ENCODE data around the gene PRPF40B. TPM values are rescaled to one million over a fixed set of nuclear protein-coding genes. Genes with fewer than 3 reads are reported as not detected.

PRPF40B gene
- total and polyA plus RNA-seq, 2 of the 13 experiments (the other 11 are each of a cell fraction or from before 2014, with no cell fraction given) = 5.0 to 7.8 TPM

GRCh38 chr12:49585477-49586459 lies 37.6 kb upstream of the PRPF40B start:
- ATAC-seq (no peak), DNase-seq (ENCODE audit: low spot score) (no peak), FAIRE-seq (no peak)
- H3K4me2 ChIP-seq (ENCODE audit: low read depth, low read length) = no peak overlapping the region
- TF ChIP-seq SETDB1 (CRISPR knock-in tag; IDR thresholded peaks at IDR 0.05; ENCODE audit: borderline replicate concordance) (no peak), MAFK (conservative IDR thresholded peaks at IDR 0.05 in 1 of 2, IDR thresholded peaks at IDR 0.05 in 1 of 2; ENCODE audit: low read length in 2 of 2) (no peak), PHF21A (CRISPR knock-in tag; IDR thresholded peaks at IDR 0.05) (no peak), CCDC6 (CRISPR knock-in tag; IDR thresholded peaks at IDR 0.05) (no peak), TEAD3 (CRISPR knock-in tag; optimal IDR thresholded peaks at IDR 0.05; ENCODE audit: borderline replicate concordance) (no peak), ZNF577 (CRISPR knock-in tag; IDR thresholded peaks at IDR 0.05; ENCODE audit: borderline replicate concordance, low read depth) (no peak), ZNF816 (CRISPR knock-in tag; IDR thresholded peaks at IDR 0.05; ENCODE audit: borderline replicate concordance) (no peak), RARA (CRISPR knock-in tag; IDR thresholded peaks at IDR 0.05) (no peak), SUZ12 (IDR thresholded peaks at IDR 0.05; ENCODE audit: low read depth, low read length) (no peak), IRF2 (CRISPR knock-in tag; IDR thresholded peaks at IDR 0.05) (no peak), SSRP1 (CRISPR knock-in tag; IDR thresholded peaks at IDR 0.05) (no peak), PHB2 (IDR thresholded peaks at IDR 0.05; ENCODE audit: partially characterized antibody) (no peak), TBL1XR1 (IDR thresholded peaks at IDR 0.05; ENCODE audit: borderline replicate concordance, low read length, partially characterized antibody) (no peak), SOX6 (IDR thresholded peaks at IDR 0.05) (no peak), SOX6 (CRISPR knock-in tag; IDR thresholded peaks at IDR 0.05) (no peak), NFE2 (CRISPR knock-in tag; IDR thresholded peaks at IDR 0.05) (no peak)
- no peaks in the 10 kb centered on the region for H3K79me2 ChIP-seq (ENCODE audit: insufficient read depth, low read length)
- no peak overlapping the region for H2AFZ ChIP-seq (ENCODE audit: low read length)
- H3K4me1 ChIP-seq (ENCODE audit: insufficient read depth, low read length) = peaks cover 16% of the 10 kb centered on the region
- H3K9ac ChIP-seq (ENCODE audit: insufficient read depth, low read depth, low read length) = no peak overlapping the region
- no peak overlapping the region for H3K4me3 ChIP-seq (replicated peaks in 1 of 3; ENCODE audit: insufficient read depth in 1 of 3, low read depth in 2 of 3, low read length in 3 of 3)
- BruUV-seq (replicated peaks) = no TSS peak
- peaks cover 6 to 10% of the 10 kb centered on the region in 2 experiments; a peak in 4 of 5 replicates for H3K36me3 ChIP-seq (replicated peaks in 1 of 2; ENCODE audit: control insufficient read depth in 1 of 2, insufficient read depth in 2 of 2, low read length in 2 of 2)
- in situ Hi-C loops (cut with HindIII; ENCODE audit: extremely low pct_ligation_motif_present, low pct_unique_long_range_greater_than_20kb) = no loop called here
- H4K20me1 ChIP-seq (ENCODE audit: insufficient read depth, low read length) = no peaks in the 10 kb centered on the region
- no peaks in the 10 kb centered on the region for H3K27me3 ChIP-seq (ENCODE audit: control insufficient read depth in 1 of 2, insufficient read depth in 2 of 2, low read length in 2 of 2)
- H3K27ac ChIP-seq (ENCODE audit: extremely low read length, insufficient read depth, low read length) = no peak overlapping the region
- H3K9me3 ChIP-seq (ENCODE audit: low read length) = no peaks in the 10 kb centered on the region
- WGBS (ENCODE audit: low lambda C conversion rate) = 91% methylated on average over 15 of the region's 16 CpGs
- POLR2A ChIA-PET = no interaction called here
- CTCF ChIA-PET (ENCODE audit: low intra/inter-chr PET ratio, low total read pairs) = no interaction called here
- intact Hi-C loops (cut with micrococcal nuclease; ENCODE audit: unreplicated experiment) = no loop called here

Data from HepG2 (cell line).